Measurements from ENCODE around the gene LILRB4. TPM values are rescaled to one million over a fixed set of nuclear protein-coding genes. Genes with fewer than 3 reads are reported as not detected.

The LILRB4 gene
- total RNA-seq (2022; extraction: Qiagen RNA extraction; ENCODE audit: low read depth): not detected in 5 replicates

GRCh38 chr19:54662730-54663129, at the start of gene LILRB4:
Gene LILRB4 (plus strand): TSS chr19:54662985. CDS start chr19:54663034, 49 bp downstream.

GRCh38 chr19:54630262-54630661, 32.5 kb upstream of the LILRB4 start, which contains the start of gene LILRB1:
Gene LILRB1 (plus strand): TSS chr19:54630484. CDS start chr19:54631074, 590 bp downstream.

Other genes starting within 250 kb of the LILRB4 start
- gene TTYH1, start 247.5 kb upstream of the LILRB4 start, total RNA-seq (2022; extraction: Qiagen RNA extraction; ENCODE audit: low read depth): 0.28 to 0.31 TPM in 2 of 5 replicates, not detected in the others
- gene LENG8, start 213.8 kb upstream of the LILRB4 start, total RNA-seq (2022; extraction: Qiagen RNA extraction; ENCODE audit: low read depth): 62.1 to 135 TPM (median 115 TPM) in 5 replicates
- gene LENG9, start 199.2 kb upstream of the LILRB4 start, total RNA-seq (2022; extraction: Qiagen RNA extraction; ENCODE audit: low read depth): 4.4 to 8.1 TPM (median 7.3 TPM) in 5 replicates
- 0.51 TPM in 1 of 5 replicates, not detected in the others for gene CDC42EP5, start 189.7 kb upstream of the LILRB4 start, total RNA-seq (2022; extraction: Qiagen RNA extraction; ENCODE audit: low read depth)
- gene LAIR2, start 160.2 kb upstream of the LILRB4 start, total RNA-seq (2022; extraction: Qiagen RNA extraction; ENCODE audit: low read depth): not detected in 5 replicates
- gene LILRA2, start 89.2 kb upstream of the LILRB4 start, total RNA-seq (2022; extraction: Qiagen RNA extraction; ENCODE audit: low read depth): not detected in 5 replicates
- gene LILRA1, start 69.4 kb upstream of the LILRB4 start, total RNA-seq (2022; extraction: Qiagen RNA extraction; ENCODE audit: low read depth): not detected in 5 replicates
- gene LILRB1, start 32.5 kb upstream of the LILRB4 start, total RNA-seq (2022; extraction: Qiagen RNA extraction; ENCODE audit: low read depth): 0.03 TPM in 1 of 5 replicates, not detected in the others
- gene KIR3DL3, start 61.5 kb downstream of the LILRB4 start, total RNA-seq (2022; extraction: Qiagen RNA extraction; ENCODE audit: low read depth): not detected in 5 replicates
- gene KIR2DL3, start 75.5 kb downstream of the LILRB4 start, total RNA-seq (2022; extraction: Qiagen RNA extraction; ENCODE audit: low read depth): not detected in 5 replicates
- not detected in 5 replicates for gene KIR2DL1, start 106.8 kb downstream of the LILRB4 start, total RNA-seq (2022; extraction: Qiagen RNA extraction; ENCODE audit: low read depth)
- gene KIR2DL4, start 140.6 kb downstream of the LILRB4 start, total RNA-seq (2022; extraction: Qiagen RNA extraction; ENCODE audit: low read depth): not detected in 5 replicates
- gene KIR3DL1, start 153.5 kb downstream of the LILRB4 start, total RNA-seq (2022; extraction: Qiagen RNA extraction; ENCODE audit: low read depth): not detected in 5 replicates
- gene KIR2DS4, start 169.7 kb downstream of the LILRB4 start, total RNA-seq (2022; extraction: Qiagen RNA extraction; ENCODE audit: low read depth): not detected in 5 replicates
- gene KIR3DL2, start 187.5 kb downstream of the LILRB4 start, total RNA-seq (2022; extraction: Qiagen RNA extraction; ENCODE audit: low read depth): not detected in 5 replicates
- not detected in 5 replicates for gene FCAR, start 211.2 kb downstream of the LILRB4 start, total RNA-seq (2022; extraction: Qiagen RNA extraction; ENCODE audit: low read depth)
- not detected in 5 replicates for gene NCR1, start 243.2 kb downstream of the LILRB4 start, total RNA-seq (2022; extraction: Qiagen RNA extraction; ENCODE audit: low read depth)